A549 treated with ZK216348 at 1 μM for 4 hours (cell line): Measurements from ENCODE around the gene CDK13. TPM values are rescaled to one million over a fixed set of nuclear protein-coding genes. Genes with fewer than 3 reads are reported as not detected.

Experiments used
- total RNA-seq: library from RNA; stranded (reverse); fragments of 200-300 nt; extraction: Qiagen RNA extraction; gene quantifications from 5 replicates; pipeline ENCODE4 v1.2.3, GENCODE V29; 2022; ENCODE audit warnings: low read depth

CDK13 gene
- total RNA-seq, result 21.4 to 23.3 TPM (median 22.7 TPM) in 5 replicates

DNA sequence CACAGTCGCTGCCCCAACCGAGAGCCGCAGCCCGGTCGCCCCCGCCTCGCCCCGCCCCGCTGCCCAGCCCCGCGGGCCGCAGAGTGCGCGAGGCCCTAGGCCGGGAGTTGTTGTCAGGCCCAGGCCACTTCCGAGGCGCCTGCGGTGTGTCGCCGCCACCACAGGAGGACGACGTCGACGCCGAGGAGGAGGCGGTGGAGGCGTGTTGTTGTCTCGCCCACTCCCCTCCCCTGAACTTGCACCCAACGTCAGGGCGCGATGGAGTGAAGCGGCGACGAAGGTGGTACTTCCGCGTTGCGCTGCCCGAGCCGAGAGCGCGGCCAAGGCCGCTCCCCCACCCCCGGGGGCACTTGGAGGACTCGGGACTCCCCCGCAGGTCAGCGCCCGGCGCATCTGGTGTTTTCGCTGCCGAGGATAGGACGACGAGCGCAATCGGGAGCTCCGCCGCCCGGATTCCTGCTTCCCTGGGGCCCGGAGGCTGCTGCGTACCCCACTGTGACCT, at the start of gene CDK13:
Gene CDK13 (plus strand): TSS at position 286 of the 502 bp plus-strand sequence. CDS start 386 bp downstream, outside the sequence.

DNA sequence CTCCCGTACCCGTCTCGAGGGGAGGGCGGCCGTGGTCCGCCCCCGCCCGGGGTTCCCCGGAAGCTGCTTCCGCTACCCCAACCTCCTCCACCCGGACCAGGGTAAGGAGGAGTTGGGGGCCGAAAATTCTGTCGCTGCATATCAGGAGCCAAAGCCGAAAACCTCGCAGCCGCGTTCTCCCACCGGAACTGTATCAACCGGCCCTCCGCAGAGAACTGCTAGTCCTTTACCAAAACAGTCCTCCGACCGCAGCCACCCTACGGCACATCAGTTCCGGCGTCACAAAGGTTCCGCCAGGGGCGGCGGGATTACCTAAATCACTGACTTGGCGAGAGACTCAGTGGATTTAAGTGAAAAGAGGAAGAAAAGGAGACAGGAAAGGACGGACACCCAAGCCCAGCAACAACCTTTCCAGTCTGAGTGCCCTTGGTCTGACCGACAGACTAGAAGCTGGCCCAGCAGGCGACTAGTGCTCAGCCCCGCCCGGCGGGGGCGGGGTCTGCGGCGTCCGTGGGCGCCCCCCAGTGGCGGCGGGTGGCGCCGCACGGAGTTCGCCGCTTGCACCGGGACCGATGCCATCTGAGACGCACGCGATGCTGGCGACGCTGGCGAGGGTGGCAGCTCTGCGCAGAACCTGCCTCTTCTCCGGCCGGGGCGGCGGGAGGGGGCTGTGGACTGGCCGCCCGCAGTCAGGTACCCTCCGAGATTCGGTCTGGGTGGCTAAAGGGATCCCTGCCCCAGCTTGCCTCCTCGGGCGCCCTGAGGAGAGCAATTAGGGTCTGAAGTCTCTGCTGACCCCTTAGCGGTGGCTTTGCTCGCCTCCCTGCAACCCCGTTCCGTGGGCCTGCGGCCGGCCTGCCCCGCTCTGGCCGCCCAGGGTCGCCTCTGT, 184.6 kb downstream of the CDK13 start, which contains the start of the genes MPLKIP and SUGCT:
Gene MPLKIP (minus strand): TSS at position 195 of the 889 bp plus-strand sequence. CDS start 55 bp downstream, at position 140.
Gene SUGCT (plus strand): TSS at position 578 of the 889 bp plus-strand sequence.

Other genes with a start within 250 kb of the CDK13 start
- 30.8 to 38.8 TPM (median 38.4 TPM) in 5 replicates for gene MPLKIP, start 184.4 kb downstream of the CDK13 start, total RNA-seq
- 0.64 to 1.7 TPM (median 1.0 TPM) in 5 replicates for gene SUGCT, start 184.7 kb downstream of the CDK13 start, total RNA-seq